ENCODE results near the gene ATXN2.
"Not testable (repeated sequence)": the region's sequence is repeated elsewhere in the genome, so short reads cannot be mapped to it uniquely, and the experiment has no call there.

Gene ATXN2, protein sequence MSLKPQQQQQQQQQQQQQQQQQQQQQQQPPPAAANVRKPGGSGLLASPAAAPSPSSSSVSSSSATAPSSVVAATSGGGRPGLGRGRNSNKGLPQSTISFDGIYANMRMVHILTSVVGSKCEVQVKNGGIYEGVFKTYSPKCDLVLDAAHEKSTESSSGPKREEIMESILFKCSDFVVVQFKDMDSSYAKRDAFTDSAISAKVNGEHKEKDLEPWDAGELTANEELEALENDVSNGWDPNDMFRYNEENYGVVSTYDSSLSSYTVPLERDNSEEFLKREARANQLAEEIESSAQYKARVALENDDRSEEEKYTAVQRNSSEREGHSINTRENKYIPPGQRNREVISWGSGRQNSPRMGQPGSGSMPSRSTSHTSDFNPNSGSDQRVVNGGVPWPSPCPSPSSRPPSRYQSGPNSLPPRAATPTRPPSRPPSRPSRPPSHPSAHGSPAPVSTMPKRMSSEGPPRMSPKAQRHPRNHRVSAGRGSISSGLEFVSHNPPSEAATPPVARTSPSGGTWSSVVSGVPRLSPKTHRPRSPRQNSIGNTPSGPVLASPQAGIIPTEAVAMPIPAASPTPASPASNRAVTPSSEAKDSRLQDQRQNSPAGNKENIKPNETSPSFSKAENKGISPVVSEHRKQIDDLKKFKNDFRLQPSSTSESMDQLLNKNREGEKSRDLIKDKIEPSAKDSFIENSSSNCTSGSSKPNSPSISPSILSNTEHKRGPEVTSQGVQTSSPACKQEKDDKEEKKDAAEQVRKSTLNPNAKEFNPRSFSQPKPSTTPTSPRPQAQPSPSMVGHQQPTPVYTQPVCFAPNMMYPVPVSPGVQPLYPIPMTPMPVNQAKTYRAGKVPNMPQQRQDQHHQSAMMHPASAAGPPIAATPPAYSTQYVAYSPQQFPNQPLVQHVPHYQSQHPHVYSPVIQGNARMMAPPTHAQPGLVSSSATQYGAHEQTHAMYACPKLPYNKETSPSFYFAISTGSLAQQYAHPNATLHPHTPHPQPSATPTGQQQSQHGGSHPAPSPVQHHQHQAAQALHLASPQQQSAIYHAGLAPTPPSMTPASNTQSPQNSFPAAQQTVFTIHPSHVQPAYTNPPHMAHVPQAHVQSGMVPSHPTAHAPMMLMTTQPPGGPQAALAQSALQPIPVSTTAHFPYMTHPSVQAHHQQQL

DNA sequence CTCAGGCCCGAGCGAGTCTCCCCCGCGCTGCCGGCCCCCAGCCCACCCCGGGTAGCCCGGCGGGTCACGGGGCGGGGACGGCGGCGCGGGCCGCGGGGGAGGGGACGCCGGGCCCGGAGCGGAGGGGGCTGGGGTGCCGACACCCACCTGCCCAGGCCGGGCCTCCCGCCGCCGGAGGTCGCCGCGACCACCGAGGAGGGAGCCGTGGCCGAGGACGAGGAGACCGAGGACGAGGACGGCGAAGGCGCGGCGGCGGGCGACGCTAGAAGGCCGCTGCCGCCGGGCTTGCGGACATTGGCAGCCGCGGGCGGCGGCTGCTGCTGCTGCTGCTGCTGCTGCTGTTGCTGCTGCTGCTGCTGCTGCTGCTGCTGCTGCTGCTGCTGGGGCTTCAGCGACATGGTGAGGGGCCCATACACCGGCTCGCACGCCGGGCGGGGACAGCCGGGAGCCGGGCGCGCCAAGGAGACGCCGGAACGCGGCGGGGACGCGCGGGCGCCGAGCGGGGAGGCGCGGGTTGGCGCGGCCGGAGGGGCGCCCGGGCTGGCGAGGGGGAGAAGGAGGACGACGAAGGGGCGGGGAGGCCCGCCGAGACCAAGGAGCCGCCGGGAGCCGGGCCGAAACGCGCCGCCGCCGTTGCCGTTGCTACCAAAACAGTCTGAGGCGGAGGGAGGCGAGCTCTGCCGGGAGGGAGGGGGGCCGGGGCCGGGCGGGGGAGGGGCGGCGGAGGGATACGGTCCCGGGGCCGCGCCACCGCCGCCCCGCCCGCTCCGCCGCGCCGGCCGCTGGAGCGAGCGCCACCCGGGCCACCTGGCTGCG lies at the start of gene ATXN2:
Gene ATXN2 (minus strand): TSS at position 679 of the 816 bp plus-strand sequence. CDS start 281 bp downstream, at position 398.
- DNase-seq (ENCODE audit: low read depth) = peak; percentile 54

DNA sequence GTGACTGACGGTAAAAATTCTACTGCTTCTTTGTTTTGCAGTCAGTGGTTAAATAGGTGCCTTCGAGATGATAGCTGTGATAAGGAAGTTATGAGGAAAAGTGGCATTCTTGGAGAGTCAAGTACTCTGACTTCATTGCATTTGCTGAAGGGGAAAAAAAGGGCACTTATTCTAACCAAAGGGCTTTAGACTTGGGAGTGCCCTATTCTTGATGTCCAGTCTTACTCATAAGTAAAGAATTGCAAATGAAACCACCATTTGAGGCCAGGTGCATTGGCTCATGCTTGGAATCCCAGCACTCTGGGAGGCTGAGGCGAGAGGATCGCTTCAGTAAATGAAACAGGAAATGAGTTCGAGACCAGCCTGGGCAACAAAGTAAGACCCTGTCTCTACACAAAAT lies 46.3 kb upstream of the ATXN2 start:
- no peak for DNase-seq (ENCODE audit: low read depth)

DNA sequence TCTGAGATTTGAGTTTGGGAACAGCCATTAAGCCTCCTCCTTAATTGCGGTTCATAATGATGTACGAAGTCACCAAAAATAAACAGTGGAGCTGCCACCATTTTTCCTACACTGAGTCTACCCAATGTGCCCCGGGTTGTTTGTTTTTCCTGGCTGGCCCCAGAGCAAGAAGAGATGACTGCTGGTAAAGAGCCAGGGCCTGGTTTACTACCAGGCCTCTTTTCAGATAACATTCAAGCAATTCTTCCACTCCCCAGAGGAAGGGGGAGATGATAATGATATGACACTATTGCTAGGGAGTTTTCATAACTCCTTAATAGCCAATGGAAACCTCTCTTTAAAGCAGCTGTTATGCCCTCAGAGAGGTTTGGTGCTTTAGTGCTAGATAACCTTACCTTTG lies 44.3 kb upstream of the ATXN2 start:
- DNase-seq (ENCODE audit: low read depth) = no peak

- DNase-seq (ENCODE audit: low read depth) = no peak
Observed at GRCh38 chr12:111642681-111643426, 43.7 kb upstream of the ATXN2 start.

DNA sequence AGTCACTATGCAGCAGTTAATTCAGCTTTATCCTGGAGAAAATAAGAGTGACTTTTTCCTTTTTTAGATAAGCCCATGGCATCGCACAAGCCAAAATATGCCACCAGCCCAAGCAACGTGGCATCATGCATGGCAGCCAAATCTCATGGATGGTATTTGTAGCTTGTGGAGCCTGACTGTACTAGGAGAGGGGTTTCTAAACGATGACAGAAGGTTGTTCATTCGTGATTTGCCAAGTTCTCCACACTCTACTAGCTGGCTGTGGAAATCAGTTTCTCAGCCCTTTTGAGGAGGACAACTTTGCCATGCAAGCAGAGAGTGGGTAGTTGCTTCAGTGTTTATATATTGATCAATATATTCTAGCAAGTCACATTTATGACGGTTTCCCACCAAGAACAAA lies 41.4 kb upstream of the ATXN2 start:
- no peak for DNase-seq (ENCODE audit: low read depth)

DNA sequence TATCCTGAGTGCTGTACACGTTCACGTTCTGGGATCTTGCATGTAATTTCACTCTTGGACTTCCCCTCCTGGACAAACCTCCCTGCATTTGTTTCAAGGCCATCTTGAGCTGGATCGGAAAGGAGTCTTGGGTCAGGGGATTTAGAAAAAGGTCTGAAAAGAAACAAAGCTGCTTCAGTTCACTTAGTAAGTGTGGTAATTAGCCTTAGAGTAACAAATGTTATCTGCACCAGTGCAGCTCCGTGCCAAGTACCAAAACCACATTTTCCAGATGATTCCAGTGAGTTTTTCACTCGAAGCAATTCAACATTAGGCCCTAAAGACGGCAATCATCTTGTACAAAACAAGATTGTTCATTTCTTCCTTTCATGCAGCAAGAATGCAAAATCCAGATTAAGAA lies 39.4 kb upstream of the ATXN2 start:
- no peak for DNase-seq (ENCODE audit: low read depth)

GRCh38 chr12:111636209-111636945 lies 37.3 kb upstream of the ATXN2 start:
- no peak for DNase-seq (ENCODE audit: low read depth)

DNA sequence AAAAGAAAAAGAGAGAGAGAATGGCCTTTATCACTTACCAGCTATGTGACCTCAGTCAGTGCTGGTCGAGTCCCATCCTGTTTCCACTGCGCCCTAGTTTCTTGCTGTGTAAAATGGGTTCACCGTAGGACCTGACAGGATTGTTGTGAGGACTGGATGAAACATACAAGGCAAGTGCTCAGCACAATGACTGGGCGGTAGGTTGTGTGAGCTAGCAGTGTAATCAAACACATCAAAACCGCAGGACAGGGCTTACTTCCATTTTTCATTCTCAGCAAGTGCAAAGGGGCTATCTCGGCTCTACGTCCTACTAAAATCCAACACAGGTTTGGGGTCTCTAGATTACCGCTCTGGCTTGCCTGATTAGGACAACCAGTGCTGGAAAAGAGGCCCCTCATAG lies 36.4 kb upstream of the ATXN2 start:
- DNase-seq (ENCODE audit: low read depth) = no peak

DNA sequence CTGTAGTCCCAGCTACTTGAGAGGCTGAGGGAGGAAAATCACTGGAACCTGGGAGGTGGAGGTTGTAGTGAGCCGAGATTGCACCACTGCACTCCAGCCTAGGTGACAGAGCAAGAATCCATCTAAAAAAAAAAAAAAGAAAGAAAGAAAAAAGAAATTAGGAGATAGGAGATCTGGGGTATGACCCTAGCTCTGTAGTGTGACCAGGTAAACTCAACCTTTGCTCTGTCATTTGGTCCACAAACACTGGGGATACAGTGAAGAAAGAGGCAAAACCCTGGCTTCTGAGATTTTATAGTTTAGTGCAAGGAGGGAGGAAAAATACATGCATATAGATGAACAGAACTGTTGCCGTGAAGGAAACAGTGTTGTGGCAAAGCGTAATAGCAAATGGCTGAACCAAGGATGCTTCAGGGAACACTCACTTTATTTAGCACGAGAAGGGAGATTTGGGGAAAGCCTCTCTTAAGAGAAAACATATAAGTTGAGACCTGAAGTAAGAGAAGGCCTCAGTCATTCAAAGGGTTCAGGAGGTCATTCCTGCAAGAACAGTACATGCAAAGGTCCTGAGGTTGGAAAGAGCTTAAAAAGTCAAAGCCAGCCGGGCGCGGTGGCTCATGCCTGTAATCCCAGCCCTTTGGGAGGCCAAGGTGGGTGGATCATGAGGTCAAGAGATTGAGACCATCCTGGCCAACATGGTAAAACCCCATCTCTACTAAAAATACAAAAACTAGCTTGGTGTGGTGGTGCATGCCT lies 29.6 kb upstream of the ATXN2 start:
- DNase-seq (ENCODE audit: low read depth) = no peak

DNA sequence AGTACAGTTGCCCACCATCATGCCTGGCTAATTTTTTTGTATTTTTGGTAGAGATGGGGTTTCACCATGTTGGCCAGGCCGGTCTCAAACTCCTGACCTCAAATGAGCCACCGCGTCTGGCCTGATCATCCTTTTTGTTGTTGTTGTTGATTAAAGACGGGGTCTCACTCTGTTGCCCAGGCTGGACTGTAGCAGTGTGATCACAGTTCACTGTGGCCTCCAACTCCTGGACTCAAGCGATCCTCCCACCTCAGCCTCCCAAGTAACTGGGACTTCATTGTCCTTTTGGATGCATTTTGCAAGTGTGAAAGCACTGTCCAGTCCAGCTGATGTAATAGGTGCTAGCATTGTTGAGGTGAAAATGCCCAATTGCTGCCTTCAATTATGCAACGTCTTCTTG lies 27.1 kb upstream of the ATXN2 start:
- DNase-seq (ENCODE audit: low read depth) = no peak

- DNase-seq (ENCODE audit: low read depth) = no peak
Observed at GRCh38 chr12:111624540-111624939, 25.4 kb upstream of the ATXN2 start.

GRCh38 chr12:111617841-111618240 lies 18.7 kb upstream of the ATXN2 start:
- not testable (repeated sequence) for DNase-seq (ENCODE audit: low read depth)

DNA sequence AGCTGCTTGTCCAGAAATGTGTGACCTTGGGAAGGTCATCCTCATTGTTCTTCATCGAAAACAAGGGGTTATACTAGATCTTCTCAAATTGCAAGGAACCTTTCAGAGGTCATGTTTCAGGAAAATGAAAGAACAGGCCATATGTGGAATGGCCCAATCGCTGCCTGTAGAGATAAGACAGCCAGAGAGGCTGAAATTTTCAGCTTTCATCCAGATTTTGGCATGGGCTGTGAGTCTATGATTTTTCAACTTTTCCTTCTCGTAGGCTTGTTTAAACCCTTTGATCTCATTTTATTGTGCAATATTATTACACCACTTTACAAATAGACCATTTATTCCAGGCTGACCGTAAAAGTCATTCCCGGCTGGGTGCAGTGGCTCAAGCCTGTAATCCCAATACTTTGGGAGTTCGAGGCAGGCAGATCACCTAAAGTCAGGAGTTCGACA lies 17.1 kb upstream of the ATXN2 start:
- DNase-seq (ENCODE audit: low read depth) = no peak

DNA sequence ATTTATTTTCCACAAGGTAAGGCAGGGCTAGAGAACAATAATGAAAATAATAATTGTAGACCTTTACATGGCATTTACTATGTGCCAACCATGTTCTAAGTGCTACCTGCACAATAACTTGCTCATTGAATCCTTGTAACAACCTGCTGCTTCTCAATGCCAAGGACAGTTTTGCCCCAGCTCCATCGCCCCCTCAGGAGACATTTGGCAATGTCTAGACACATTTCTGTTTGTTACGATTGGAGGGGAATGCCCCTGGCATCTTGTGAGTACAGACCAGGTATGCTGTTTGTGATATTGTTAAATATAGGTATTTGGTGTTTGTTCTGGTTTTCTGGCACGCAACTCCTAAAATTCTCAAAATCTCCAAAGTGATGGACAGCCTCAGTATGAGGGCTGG lies 8.1 kb upstream of the ATXN2 start:
- no peak for DNase-seq (ENCODE audit: low read depth)

DNA sequence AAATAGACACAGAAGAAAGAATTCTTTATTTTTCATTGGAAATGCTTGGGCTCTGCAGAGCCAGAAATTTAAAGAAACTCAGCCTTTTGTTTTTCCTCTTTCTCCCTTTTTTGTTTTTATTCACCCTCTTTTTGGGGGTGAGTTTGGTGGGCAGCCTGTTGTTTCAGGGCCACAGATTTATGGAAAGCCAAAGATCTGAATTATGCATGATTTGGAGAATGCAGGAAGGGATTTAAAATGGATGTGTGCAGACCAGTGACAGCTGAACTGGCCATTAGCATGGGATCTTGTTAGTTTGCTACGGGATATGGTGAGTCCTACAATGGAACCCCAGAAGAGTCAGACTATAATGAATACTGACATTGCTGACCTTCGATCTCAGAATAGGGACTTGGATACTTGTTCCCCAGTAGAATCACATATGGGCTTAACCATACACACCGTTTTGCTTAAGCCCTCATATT lies 7.7 kb upstream of the ATXN2 start:
- no peak for DNase-seq (ENCODE audit: low read depth)

DNA sequence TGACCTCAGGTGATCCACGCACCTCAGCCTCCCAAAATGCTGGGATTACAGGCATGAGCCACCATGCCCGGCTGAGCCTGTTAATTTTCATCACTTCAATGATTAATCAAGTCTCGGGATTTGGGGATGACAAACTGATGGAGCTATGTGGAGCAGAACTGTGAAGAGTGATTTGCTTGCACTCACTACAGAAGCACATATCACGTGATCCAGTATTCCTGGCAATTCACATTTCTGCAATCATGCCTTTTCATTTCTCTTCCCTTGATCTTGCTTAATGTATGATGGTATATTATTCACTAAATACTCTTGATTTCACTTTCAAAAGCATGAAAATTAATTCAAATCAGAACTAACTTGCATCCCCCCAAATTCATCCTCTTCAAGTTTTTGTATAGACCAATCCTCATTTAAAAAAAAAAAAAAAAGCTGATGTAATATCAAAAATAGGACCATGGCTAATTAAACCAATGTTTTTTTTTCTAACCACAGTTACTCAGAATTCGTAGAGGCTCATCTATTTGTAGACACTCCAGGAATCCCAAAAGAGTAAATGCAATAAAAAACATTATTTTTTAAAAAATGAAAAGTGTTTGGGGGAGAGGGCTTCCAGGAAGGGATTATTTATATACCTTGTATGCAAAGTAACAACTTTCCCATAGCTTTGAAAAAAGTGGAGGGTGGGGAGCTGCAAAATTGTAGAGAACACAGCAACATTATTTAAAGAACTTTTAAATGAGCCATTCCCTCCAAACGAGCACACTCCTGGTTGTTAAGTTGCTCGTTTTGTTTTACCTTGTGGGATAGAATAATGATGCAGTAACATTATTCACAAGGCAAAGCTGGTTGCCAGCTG lies 7.0 kb upstream of the ATXN2 start:
- no peak for DNase-seq (ENCODE audit: low read depth)

DNA sequence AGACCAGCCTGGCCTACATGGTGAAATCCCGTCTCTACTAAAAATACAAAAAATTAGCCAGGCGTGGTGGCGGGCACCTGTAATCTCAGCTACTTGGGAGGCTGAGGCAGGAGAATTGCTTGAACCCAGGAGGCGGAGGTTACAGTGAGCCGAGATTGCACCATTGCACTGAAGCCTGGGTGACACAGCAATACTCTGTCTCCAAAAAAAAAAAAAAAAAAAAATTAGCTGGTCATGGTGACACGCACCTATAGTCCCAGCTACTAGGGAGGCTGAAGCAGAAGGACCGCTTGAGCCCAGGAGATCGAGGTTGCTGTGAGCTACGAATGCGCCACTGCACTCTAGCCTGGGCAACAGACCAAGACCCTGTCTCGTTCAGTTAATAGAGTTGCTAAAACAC lies 3.7 kb upstream of the ATXN2 start:
- DNase-seq (ENCODE audit: low read depth) = not testable (repeated sequence)

DNA sequence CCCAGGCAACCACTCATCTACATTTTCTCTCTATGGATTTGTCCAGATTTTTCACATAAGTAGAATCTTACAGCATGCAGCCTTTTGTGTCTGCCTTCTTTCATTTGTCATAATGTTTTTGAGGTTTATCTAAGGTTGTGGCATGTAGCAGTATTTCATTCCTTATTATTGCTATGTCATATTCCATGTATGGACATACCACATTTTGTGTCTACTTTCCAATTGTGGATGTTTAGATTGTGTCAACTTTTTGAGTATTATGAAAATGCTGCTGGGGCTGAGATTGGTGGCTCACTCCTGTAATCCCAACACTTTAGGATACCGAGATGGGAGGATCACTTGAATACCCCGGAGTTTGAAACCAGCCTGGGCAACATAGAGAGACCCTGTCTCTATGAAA lies 3.2 kb upstream of the ATXN2 start:
- no peak for DNase-seq (ENCODE audit: low read depth)
